ENCODE data around the gene IL17C.

DNA sequence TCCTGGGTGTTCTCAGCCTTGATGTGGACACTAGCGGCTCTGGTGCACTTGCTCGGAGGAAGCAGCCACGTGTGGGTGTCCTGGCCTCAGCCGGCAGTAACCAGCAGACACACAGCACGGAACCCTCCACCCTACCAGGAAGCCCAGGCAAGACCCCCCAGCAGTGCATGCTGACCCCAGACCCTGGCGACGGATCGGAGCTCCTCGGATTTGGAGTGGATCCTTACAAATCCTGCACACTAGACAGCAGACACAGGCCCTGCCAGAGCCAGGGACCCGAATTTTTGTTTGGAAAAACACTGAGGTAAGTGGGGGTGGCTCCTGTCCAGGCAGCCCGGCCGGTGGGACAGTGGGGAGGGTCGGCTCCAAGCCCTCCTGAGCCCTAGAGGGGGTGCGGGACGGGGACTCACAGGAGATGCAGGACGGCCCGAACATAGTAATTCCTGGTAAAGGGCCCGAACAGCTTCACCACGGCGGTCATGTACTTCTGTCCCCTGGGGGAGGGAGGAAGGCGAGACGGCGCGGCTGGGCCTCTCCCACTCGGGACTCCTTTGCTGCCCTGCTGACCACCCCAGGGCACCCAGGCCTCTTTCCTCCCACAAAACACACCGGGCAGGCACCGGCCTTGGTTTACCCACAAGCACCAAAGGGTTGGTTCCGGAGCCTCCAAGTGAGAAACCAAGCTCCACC is 8.1 kb downstream of the IL17C start:
- TF ChIP-seq, protein P1, sequence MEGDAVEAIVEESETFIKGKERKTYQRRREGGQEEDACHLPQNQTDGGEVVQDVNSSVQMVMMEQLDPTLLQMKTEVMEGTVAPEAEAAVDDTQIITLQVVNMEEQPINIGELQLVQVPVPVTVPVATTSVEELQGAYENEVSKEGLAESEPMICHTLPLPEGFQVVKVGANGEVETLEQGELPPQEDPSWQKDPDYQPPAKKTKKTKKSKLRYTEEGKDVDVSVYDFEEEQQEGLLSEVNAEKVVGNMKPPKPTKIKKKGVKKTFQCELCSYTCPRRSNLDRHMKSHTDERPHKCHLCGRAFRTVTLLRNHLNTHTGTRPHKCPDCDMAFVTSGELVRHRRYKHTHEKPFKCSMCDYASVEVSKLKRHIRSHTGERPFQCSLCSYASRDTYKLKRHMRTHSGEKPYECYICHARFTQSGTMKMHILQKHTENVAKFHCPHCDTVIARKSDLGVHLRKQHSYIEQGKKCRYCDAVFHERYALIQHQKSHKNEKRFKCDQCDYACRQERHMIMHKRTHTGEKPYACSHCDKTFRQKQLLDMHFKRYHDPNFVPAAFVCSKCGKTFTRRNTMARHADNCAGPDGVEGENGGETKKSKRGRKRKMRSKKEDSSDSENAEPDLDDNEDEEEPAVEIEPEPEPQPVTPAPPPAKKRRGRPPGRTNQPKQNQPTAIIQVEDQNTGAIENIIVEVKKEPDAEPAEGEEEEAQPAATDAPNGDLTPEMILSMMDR (IDR thresholded peaks at IDR 0.05), result no peak
- TF ChIP-seq POLR2A (IDR thresholded peaks at IDR 0.05), result no peak

Data from upper lobe of left lung (tissue), 4 donors.